GM13977 (cell line): ENCODE data around the gene GARNL3.

Source experiments
- DNase-seq: peaks from one replicate; pipeline ENCODE4 v3.0.0; 2012; ENCODE audit warnings: low spot score
- in situ Hi-C: fragments of 300-500 bp; cut with MboI; formaldehyde crosslinking; loops from one replicate; pipeline ENCODE4 v1.12.0; 2022; ENCODE audit warnings: low sequenced_read_pairs, low pct_unique_long_range_greater_than_20kb, mixed read lengths, inconsistent platforms; ENCODE audit not compliant: unreplicated experiment
- TF ChIP-seq, protein P1 (sequence below): IDR thresholded peaks from 2 replicates; pipeline ENCODE4 v1.5.1; 2012; ENCODE audit warnings: mild to moderate bottlenecking, control low read depth; ENCODE audit not compliant: insufficient read depth; ENCODE audit errors: extremely low read depth, missing control alignments

GARNL3 gene, protein sequence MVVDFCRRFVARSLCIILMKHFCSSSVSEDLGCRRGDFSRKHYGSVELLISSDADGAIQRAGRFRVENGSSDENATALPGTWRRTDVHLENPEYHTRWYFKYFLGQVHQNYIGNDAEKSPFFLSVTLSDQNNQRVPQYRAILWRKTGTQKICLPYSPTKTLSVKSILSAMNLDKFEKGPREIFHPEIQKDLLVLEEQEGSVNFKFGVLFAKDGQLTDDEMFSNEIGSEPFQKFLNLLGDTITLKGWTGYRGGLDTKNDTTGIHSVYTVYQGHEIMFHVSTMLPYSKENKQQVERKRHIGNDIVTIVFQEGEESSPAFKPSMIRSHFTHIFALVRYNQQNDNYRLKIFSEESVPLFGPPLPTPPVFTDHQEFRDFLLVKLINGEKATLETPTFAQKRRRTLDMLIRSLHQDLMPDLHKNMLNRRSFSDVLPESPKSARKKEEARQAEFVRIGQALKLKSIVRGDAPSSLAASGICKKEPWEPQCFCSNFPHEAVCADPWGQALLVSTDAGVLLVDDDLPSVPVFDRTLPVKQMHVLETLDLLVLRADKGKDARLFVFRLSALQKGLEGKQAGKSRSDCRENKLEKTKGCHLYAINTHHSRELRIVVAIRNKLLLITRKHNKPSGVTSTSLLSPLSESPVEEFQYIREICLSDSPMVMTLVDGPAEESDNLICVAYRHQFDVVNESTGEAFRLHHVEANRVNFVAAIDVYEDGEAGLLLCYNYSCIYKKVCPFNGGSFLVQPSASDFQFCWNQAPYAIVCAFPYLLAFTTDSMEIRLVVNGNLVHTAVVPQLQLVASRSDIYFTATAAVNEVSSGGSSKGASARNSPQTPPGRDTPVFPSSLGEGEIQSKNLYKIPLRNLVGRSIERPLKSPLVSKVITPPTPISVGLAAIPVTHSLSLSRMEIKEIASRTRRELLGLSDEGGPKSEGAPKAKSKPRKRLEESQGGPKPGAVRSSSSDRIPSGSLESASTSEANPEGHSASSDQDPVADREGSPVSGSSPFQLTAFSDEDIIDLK

DNA sequence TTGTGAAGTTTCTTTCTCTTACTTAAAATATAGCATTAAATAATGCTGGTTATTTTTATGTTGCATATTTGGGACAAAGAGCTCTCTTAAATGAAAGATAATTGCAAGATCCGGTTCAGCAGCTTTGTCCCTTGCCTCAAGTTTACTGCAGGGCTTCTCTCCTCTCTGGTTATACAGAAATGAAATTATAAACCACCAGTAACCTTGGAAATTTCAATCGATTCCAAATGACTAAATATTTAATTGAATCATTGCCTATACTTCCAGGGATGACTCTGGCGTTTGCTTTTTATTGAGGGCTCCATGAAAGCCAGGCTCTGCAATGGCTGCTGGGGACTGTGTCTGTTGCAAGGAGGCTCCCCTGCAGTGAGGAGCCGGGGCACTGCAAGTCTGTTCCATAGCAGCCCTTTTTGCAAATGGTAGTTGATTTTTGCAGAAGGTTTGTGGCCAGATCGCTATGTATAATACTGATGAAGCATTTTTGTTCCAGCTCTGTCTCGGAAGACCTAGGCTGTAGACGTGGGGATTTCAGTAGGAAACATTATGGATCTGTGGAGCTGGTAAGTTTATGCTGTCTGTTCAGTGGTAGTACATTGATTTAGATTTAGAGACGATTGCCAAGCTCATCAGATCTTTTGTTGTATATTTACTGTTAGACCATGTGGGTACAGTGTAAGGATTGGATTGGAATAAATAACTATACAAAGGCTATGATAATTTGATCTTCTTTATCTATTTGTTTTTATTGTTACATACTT is at the start of gene GARNL3:
TSS of gene GARNL3 (plus strand) at position 313 of the 758 bp plus-strand sequence. CDS start at position 417, 104 bp downstream.
- TF ChIP-seq, protein P1, sequence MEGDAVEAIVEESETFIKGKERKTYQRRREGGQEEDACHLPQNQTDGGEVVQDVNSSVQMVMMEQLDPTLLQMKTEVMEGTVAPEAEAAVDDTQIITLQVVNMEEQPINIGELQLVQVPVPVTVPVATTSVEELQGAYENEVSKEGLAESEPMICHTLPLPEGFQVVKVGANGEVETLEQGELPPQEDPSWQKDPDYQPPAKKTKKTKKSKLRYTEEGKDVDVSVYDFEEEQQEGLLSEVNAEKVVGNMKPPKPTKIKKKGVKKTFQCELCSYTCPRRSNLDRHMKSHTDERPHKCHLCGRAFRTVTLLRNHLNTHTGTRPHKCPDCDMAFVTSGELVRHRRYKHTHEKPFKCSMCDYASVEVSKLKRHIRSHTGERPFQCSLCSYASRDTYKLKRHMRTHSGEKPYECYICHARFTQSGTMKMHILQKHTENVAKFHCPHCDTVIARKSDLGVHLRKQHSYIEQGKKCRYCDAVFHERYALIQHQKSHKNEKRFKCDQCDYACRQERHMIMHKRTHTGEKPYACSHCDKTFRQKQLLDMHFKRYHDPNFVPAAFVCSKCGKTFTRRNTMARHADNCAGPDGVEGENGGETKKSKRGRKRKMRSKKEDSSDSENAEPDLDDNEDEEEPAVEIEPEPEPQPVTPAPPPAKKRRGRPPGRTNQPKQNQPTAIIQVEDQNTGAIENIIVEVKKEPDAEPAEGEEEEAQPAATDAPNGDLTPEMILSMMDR = no peak
- in situ Hi-C loops = no loop called here
- DNase-seq = no peak

GRCh38 chr9:127215268-127216209 is 49.0 kb upstream of the GARNL3 start:
- TF ChIP-seq, protein P1 = no peak
- DNase-seq = no peak
- in situ Hi-C loops = loop anchor here (10.0 kb wide), 1 partner anchor 209 kb away; the partner anchor contains the start of gene ZNF79

GRCh38 chr9:127216210-127216887 is 48.2 kb upstream of the GARNL3 start:
- TF ChIP-seq, protein P1 = no peak
- in situ Hi-C loops = loop anchor here (10.0 kb wide), 1 partner anchor 208 kb away; the partner anchor contains the start of gene ZNF79
- no peak for DNase-seq

- no peak for DNase-seq
- TF ChIP-seq, protein P1 = no peak
- in situ Hi-C loops = loop anchor here (10.0 kb wide), 1 partner anchor 208 kb away; the partner anchor contains the start of gene ZNF79
Measured at GRCh38 chr9:127216888-127217217, 47.7 kb upstream of the GARNL3 start.

DNA sequence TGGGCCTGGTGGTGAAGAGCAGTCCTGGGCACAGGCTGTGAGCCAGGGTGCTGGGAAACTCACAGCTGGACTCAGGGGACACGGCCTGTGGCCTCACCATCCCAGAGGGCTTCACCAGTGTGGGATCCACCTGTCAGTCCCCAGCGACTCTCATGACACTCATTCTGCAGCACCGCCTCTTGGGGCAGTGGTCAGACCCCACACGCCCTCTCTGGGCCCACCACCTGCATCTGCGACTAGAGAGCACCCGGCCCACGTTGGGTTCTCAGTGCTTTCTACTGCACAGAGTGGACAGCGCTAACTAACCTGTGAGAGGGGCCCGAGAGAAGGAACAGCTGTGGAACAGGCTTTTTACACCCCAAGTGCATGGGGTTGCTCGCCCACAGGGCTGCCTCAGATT is 45.8 kb upstream of the GARNL3 start:
- TF ChIP-seq, protein P1 = no peak
- in situ Hi-C loops = loop anchor here (10.0 kb wide), 1 partner anchor 206 kb away; the partner anchor contains the start of gene ZNF79

More for the DNA sequence above, 45.8 kb upstream of the GARNL3 start:
- no peak for DNase-seq
